GM12892 (cell line): ENCODE measurements around the gene GPER1.

Experiments used
- POLR2A ChIP-seq: IDR thresholded peaks from 2 replicates; pipeline ENCODE4 v1.6.1; 2011; ENCODE audit warnings: low read depth, low read length, control low read depth
- TAF1 ChIP-seq: IDR thresholded peaks from 2 replicates; pipeline ENCODE4 v1.6.1; 2011; ENCODE audit warnings: low read depth, mild to moderate bottlenecking, control low read depth, low read length, borderline replicate concordance

DNA sequence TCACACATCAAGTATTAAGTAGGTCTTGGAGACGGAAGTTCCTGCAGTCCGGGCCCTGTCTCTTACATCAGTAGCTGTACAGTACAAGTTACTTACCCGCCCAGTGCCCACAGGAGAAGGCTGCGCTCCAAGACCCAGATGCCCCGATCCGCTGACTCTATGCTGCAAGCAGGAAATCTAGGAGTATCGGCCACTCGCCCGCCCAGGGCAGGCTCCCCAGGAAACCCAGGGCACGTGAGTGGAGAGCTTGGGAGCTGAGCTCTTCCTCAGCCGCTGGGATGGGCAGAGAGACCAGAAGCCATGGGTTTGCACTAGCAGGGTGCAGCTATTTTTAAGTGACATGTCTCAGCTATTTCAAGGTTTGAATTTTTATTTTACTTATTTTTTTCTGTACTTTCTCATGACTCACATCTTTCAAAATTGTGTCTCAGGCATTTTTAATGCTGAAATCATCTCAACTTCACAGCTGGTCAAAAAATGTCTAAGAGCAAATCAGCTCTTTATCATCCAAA, 1.9 kb upstream of the GPER1 start:
- no peak for TF ChIP-seq POLR2A
- no peak for TF ChIP-seq TAF1
